Activated naive CD8-positive, alpha-beta T cell treated with anti-CD3 and anti-CD28 coated beads, Interleukin-2, amount 50 U/mL, for 16 hours (primary cell): ENCODE results near the gene CD8A.

Experiments used
- DNase-seq: peaks from one replicate; pipeline ENCODE4 v3.0.0-alpha.2; 2020; ENCODE audit warnings: low read depth, low spot score

CD8A gene

DNA sequence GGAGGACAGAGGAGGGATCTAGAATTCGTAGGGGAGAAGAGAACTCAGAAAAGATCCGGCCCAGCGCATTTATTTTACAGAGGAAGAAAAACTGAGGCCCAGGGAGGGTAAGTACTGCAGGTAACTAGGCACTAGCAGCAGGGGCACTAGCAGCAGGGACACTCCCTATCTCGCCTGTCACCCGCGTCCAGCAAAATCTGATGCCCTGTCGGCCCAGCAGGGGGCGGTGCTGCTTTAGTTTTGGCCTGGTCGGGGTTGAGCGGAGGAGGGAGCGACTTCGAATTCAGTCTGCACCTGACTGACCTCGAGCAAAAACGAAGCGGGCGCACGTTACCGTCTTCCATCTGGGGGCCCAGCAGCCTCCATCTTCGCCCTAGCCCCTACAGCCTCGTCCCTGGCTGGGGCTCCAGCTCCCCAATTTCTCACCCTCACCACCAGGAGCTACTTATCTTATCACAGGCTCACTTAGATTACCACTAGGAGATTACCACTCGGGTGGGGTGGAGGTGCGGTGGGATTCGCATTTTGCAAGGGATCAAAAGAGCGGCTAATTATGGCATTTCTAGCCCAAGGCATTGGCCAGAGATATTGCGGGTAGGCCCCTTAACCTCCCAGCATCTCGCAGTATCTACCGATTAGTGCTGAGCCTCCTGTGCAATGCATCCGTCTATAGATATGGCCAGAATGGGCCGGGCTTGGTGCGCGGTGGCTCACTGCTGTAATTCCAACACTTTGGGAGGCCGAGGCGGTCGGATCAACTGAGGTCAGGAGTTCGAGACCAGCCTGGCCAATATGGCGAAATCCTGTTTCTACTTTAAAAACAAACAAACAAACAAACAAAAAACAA is 17.8 kb upstream of the CD8A start:
- peak; percentile 92 for DNase-seq

DNA sequence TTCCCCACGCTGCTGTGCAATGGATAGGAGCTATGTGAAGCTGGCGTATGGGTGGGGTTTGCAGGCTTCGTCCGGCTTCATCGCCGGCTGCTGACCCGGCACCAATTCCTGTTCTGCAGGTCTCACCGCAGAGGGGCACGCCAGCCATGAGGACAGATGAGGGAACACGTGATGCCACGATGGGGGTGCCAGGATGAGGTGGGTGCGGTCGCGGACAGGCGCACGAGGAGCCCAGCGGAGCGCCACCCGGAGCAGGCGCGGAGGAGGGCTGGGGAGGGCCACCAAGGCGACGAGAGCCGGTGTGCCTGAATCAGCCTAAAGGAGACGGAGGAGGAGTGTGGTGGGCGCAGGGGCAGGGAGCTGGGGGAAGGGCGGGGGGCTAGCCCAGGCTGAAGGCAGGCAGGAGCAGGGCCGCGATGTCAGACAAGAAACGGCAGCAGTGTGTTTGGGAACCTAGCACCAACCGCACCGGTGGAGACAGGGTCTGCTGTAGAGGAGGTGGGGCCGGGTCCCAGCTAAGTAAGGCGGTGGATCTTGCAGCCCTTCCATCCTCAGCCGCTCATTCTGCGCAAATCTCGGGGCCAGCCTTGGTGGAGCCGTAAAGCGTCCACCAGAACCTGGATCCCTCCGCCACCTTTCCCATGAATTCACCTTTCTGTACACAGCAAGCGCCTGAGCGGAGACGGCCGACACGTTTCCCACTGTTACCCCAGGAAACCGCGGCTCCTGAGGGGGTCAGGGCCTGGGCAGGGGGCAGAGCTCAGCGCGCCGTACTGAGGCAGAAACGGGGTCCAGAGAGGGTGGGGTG is 17.0 kb upstream of the CD8A start:
- no peak for DNase-seq

DNA sequence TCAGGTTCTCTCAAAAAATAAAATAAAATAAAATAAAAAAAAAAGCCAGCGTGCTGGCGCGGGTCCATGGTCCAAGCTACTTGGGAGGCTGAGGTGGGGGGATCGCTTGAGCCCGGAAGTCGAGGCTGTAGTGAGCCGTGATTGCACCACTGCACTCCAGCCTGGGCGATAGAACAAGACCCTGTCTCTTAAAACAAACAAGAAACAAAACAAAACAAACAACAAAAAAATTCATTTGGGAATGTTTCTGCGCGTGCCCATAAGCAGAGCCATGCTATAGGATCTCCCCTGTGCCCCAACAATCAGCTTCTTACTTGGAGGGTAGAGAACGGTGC is 16.4 kb upstream of the CD8A start:
- DNase-seq, result no peak

DNA sequence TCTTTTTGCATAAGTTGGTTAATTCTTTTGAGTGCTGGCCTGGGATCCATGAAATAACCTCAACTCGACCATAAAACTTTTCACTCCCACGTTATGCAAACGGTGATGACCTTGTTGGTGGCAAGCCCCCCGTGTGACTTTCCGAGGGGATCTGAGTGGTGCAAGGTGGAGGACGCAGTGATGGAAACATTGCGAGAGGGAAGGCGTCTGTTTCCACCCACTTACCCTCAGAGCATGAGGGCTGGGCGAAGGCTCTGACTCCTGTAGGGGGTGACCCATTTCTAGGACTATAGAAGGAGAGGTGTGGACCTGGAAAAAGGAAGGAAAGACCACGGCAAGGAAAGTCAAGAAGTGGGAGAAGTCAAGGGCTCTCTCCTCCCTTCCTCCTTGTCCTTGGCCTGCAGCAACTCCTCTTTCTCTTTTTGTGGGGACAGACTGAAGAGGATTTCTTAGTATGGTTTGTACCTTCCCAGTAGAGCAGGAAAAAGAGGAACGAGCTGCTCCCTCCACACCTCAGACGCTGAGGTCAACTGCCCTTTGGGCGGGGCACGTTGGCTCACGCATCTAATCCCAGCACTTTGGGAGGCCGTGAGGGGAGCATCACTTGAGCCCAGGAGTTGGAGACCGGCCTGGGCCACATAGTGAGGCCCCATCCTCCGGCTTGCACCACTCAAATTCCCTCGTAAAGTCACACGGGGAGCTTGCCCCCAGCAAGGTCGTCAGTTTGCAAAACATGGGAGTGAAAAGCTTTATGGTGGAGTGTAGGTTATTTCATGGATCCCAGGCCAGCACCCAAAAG is 15.5 kb upstream of the CD8A start:
- DNase-seq, result no peak

DNA sequence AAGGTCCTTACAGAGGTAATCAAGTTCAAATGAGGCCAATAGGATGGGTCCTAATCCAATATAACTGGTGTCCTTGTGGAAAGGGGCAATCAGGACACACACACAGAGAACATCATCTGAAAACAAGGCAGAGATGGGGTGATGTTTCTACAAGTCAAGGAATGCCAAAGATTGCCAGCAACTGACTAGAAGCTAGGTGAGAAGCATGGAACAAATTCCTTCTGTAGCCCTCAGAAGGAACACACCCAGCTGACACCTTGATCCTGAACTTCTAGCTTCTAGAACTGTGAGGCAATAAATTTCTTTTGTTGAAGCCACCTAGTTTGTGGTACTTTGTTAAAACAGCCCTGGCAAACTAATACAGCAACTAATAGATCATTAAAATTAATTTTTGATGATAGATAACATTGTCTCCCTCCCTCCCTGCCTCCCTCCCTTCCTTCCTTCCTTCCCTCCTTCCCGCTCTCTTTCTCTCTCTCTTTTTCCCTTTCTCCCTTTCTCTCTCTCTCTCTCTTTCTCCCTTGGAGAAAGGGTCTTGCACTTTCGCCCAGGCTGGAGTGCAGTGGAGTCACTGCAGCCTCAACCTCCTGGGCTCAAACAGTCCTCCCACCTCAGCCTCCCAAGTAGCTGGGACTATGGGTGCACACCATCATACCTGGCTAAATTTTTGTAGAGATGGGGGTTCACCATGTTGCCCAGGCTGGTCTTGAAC is 10.3 kb upstream of the CD8A start:
- no peak for DNase-seq

DNA sequence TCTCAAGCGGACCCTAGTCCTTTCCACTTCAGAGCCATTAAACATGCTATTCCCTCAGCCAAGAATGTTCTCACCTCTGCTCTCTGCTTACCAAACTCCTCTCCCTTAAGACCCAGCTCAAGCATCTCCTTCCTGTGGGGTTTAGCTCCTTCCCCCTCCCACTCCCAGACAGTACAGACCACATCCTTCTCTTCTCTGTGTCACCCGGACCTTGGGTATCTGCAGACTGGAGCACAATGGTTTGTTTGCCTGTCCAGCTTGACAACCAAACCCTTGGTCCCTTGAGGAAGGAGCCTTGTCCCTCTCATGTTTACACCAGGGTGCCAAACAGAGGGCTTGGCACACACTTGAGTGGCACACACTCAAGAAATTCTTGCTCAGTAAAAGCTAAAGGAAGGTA is 4.1 kb upstream of the CD8A start:
- DNase-seq, result no peak

DNA sequence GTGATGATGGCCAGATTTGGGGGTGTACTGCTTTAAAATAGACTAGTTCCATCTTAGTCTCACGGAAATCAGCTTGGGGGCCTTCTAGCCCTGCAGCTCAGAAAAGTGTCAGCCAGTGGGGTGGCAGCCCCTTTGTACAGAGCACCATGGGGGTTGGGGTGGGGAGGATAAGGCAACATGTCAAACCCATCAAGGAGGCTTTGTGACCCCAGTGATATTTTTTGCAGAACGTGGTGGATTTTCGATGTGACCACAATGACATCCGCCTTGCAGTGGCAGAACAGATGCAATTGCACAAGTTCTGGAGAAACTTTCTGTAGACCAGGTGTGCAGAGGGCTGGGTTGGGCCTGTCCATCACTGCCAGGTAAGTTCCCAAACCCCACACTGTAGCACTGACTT is 3.0 kb upstream of the CD8A start:
- DNase-seq, result no peak

DNA sequence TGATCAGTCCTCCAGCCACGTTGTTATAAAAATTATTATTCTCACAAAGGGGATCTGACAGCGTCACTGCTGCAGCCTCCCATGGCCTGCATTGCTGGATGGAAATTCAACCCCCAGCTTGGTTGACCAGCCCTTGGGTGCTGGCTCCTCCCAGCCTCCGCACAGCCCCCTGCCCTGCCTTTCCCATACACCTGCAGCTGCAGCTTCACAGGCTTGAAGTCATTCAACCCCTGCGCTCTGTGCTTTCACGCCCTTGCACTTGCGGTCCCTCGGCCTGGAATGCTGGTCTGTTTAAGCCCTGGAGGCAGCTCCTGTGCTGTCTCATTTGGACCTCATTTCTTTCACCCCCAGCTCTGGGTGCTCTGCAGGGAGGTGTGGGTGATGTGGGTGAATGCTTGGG is 860 bp upstream of the CD8A start:
- no peak for DNase-seq

DNA sequence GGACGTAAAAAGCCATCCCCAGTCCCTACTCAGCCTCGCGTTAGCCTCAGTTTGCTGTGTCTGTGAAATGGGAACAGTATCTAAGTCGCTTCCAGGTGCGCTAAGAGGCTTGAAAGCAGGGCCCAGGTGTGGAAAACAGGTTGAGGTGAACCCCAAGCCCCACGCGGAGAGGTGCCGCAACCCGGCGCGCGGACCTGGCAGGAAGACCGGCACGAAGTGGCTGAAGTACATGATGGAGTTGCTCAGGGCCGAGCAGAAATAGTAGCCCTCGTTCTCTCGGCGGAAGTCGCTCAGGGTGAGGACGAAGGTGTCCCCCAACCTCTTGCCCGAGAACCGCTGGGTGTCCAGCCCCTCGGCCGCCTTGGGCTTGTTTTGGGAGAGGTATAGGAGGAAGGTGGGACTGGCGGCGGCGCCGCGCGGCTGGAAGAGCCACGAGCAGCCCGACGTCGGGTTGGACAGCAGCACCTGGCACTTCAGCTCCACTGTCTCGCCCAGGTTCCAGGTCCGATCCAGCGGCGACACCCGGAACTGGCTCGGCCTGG is 508 bp downstream of the CD8A start:
- DNase-seq, result no peak

DNA sequence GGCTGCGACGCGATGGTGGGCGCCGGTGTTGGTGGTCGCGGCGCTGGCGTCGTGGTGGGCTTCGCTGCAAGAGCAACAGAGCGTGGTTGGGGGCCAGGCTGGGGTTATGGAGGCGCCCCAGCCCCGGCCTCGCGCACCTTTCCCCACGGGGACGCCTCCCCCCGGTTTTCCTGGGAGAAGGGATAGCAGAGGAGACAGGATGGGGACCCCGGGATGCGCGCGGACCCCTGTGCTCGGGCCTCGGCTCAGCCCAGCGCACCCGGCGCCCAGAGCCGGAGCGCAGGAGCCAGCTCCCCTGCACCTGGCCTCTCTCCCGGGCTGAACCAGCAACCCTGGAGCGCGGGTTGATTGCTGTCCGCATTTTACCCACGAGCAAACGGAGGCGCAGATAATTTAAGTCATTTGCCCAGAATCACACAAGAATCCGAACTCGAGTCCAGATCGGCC is 1.0 kb downstream of the CD8A start:
- DNase-seq, result no peak

DNA sequence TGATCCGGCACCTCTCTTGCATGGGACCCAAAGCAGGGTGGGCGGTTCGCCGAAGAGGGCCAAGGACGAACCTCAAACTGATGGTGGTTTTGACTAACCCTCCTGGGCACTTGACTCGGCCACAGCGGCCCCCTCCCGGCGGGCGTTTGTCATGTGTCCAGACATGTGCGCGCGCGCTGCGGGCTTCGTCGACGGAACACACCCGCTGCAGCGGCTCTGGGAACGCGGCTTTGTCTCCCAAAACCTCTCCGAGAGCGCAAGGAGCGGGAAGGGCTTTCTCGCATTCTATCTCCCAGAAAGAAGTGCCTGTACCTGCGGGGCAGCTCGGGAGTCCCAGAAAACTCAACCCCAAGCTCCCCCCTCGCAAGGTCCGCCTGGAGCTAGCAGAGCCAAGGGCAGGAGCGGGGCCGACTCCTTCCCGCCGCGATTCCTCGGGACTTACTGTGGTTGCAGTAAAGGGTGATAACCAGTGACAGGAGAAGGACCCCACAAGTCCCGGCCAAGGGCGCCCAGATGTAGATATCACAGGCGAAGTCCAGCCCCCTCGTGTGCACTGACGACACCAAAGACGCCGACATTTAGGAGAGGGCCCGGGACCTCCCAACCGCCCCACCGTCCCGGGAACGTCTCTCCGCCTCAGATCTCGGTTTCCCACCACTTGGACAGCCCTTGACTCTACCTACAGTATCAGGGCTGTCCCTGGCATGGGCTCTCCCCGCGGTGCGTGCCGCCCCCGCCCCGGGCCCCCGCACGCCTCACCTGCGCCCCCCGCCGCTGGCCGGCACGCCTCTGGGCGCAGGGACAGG is 1.6 kb downstream of the CD8A start:
- DNase-seq, result no peak

DNA sequence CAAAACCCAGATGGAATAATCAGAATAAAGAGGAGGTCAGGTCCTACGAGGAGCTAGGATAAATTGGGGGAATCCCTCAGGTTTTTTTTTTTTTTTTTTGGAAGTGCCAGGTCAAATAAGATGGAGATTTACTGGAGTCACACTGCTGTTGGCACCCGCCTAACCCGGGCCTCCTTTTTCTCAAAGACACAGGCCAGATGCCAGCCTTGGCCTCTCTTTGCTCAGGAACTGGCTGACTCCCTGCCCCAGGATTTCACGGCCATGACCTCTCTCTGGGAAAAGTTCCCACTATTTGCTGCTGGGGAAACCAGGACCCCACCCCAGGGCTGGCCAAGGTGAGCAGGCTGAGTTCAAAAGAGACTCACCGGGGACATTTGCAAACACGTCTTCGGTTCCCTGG is 2.5 kb downstream of the CD8A start:
- no peak for DNase-seq

DNA sequence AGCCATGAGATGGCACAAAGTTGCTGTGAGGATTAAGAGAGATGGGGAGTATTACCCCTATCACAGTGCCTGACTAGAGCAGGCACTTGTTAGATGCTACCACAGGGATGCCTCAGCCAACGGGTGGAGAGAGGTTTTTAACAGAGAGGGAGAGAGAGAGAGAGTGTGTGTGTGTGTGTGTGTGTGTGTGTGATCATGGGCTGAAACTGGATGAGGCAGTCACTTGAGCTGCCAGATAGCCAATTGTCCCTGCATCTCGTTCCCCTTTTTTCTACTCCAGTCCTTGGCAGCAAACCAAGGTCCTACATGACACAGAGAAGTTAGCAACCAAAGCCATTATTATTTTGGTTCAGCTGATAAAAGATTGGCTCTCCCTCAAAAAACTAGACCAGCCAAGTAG is 3.0 kb downstream of the CD8A start:
- DNase-seq, result no peak

DNA sequence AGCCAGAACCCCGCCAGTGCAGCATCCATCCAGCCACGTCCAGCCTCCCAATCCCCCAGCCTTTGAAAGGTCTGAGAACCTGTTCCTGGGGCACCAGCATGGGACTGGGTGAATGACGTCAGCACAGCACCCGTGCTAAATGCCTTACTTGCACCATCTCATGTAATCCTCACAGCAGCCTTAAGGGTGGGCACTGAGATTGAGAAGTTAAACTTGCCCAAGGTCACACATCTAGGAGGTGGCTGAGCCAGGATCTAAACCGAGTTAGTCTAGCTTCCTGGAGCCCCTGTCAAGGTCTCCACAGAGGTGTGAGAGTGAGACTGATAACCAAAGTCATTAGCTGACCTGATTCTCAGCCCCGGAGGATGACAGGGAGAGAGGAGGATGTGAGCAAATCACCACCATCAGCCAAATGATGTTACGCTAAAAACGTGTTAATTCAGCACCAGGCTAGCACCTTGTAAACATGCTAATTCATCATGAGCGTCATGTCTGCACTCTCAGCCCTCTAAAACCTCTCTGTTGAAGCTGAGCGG is 4.6 kb downstream of the CD8A start:
- no peak for DNase-seq

DNA sequence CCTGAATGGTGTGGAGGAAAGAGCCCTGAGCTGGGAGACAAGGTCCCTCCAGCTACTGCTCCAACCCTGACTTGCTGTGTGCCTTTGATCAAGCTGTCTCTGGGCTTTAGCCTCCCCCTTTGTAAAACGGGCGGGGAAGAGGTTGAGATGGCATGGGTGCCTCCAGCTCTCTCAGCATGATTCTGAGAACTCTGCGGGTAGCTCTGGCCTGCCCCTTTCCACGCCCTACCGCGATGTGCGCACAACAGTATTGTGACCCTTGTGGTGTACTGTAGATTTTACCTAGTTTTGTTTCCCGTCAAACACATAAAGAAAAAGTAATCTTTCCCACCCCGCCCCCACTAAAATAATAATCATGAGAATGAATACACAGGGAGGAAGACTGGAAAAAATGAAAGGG is 5.3 kb downstream of the CD8A start:
- DNase-seq, result peak; percentile 57

DNA sequence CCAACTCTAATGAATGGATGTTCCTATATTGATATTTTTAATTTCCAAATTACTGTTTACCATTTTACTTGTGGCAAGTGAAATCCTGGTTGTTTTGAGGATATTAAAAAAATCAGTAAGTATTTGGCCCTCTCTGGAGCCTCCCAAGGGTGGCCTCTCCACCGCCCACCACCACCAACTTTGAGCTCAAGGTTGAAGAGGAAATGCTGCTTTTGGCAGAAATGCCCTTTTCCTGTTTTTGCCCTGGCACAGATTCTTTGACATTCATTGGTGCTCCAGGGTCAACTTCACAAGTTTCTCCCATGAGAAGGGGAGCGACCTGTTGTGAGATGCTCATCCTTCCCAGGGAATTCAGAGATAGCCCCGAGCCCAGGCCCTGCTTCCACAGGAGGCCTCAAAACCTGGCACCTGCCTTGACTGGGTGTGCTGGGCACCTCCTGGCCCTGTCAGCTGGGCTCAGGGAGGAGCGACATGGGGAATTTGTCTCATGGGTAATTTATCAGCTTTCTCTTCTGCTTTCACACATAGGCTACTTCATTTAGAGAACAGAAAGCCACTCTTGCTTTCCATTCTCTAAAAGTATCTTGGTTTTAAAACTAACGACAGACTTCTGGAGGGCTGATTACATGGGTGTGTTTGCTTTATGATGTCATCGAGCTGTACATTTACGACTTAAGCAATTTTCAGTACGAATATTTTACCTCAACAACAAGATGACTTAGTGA is 6.9 kb downstream of the CD8A start:
- DNase-seq, result no peak

DNA sequence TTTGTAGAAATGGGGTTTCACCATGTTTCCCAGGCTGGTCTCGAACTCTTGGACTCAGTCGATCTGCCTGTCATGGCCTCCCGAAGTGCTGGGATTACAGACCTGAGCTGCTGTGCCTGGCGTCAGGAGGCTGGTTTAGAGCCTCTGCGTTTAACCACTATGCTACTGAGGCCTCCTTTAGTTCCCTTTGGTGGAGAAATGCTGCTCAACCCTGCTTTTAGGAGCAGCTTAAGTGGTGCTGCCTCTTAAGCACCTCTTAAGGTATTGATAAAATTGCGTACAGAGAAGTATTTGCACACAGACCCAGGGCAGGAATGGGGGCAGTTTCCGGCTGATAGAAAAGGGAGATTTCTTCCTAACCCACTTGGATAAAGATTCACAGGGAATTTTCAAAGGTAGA is 8.0 kb downstream of the CD8A start:
- no peak for DNase-seq

DNA sequence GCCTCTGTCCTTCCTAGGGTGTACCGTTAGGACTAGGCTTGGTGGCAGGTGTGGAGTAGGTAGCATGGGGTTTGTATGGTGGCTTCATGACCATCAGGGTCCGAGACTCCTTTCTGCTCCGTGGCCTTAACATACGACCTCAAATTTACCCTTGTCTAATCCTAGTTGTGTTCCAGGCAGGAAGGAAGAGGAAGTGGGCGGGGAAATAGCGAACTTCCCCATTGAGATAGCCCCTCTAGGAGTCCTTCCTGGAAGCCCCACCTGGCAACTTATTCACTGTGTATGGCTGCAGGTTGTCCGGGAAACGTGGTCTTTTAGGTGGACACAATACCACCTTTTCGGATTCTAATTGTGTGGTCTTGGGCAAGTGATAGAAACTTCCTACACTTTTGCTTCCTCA is 9.3 kb downstream of the CD8A start:
- no peak for DNase-seq

DNA sequence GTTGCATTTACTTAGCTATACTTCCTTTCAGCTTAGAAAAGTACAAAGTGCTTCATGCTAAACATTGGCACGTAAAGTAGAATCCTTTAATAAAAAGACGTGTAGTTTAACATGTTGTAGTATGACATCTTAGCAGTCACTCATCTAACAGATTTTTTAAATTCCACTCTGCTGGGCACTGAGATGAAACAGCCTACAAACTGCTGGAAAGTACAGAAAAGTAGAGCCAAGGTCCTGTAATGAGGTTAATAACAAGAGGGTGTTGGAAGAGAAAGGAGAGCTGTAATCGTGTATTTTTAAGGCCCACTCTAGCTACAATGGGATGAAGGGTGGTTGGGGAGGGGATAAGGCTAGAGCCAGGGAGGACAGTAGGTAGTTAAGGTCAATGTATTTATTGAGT is 10.7 kb downstream of the CD8A start:
- DNase-seq, result no peak

DNA sequence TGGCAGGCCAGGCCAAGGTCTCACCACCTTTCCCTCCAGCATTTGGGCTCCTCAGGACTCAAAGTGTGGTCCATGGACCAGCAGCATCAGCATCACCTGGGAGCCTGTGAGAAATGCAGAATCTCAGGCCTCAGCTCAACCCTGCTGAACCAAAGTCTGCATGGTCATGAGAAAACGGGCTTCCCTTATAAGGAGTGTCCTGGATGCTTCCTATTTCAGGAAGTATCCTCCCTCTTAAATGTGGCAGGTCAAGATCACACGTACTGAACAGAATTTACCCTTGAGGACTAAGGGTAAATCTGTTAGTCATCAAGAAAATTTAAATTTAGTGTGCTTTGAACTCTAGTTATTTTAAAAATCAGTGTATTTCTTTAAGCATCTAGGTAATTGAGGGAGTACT is 11.8 kb downstream of the CD8A start:
- no peak for DNase-seq
